Measurements from ENCODE around the gene GAST. TPM values are rescaled to one million over a fixed set of nuclear protein-coding genes. Genes with fewer than 3 reads are reported as not detected.
"Not testable (repeated sequence)": the region's sequence is repeated elsewhere in the genome, so short reads cannot be mapped to it uniquely, and the experiment has no call there.

Gene GAST
- total and polyA plus RNA-seq, 9 donors: not detected

GRCh38 chr17:41682631-41683030, 29.5 kb upstream of the GAST start:
- H3K4me3 ChIP-seq: no peak overlapping the region
- H3K27me3 ChIP-seq: no peaks in the 10 kb centered on the region
- no peaks in the 10 kb centered on the region for H3K36me3 ChIP-seq
- H3K4me1 ChIP-seq (ENCODE audit: insufficient read depth): no peaks in the 10 kb centered on the region
- TF ChIP-seq EP300 (IDR thresholded peaks at IDR 0.05) (no peak), CTCF (IDR thresholded peaks at IDR 0.05) (no peak), POLR2A (IDR thresholded peaks at IDR 0.05) (no peak)
- no peak overlapping the region for H3K27ac ChIP-seq
- 80 to 87% (median 85%) methylated on average over 5 of the region's 5 CpGs for WGBS, 3 donors
- no peaks in the 10 kb centered on the region for H3K9me3 ChIP-seq
- intact Hi-C loops (cut with DNase I): loop anchor here in 1 of 4 donors (1.0 kb wide), 1 partner anchor 38 kb away; no protein-coding TSS in a partner anchor
- no peak for DNase-seq

GRCh38 chr17:41683441-41684007, 28.6 kb upstream of the GAST start:
- intact Hi-C loops (cut with DNase I): loop anchor here in 1 of 4 donors (1.0 kb wide), 1 partner anchor 39 kb away; no protein-coding TSS in a partner anchor
- no peaks in the 10 kb centered on the region for H3K27me3 ChIP-seq
- no peak overlapping the region for H3K27ac ChIP-seq
- H3K4me1 ChIP-seq (ENCODE audit: insufficient read depth): no peaks in the 10 kb centered on the region
- WGBS, 3 donors: 34 to 43% (median 40%) methylated on average over 8 of the region's 8 CpGs
- TF ChIP-seq CTCF (IDR thresholded peaks at IDR 0.05) (no peak), EP300 (IDR thresholded peaks at IDR 0.05) (no peak), POLR2A (IDR thresholded peaks at IDR 0.05) (no peak)
- no peaks in the 10 kb centered on the region for H3K9me3 ChIP-seq
- no peak for DNase-seq
- H3K36me3 ChIP-seq: no peaks in the 10 kb centered on the region
- no peak overlapping the region for H3K4me3 ChIP-seq

- H3K4me3 ChIP-seq: no peak overlapping the region
- H3K36me3 ChIP-seq: no peaks in the 10 kb centered on the region
- no peaks in the 10 kb centered on the region for H3K4me1 ChIP-seq (ENCODE audit: insufficient read depth)
- DNase-seq: no peak
- no peak for TF ChIP-seq EP300 (IDR thresholded peaks at IDR 0.05)
- TF ChIP-seq CTCF (IDR thresholded peaks at IDR 0.05): no peak
- no peak for TF ChIP-seq POLR2A (IDR thresholded peaks at IDR 0.05)
- no peaks in the 10 kb centered on the region for H3K27me3 ChIP-seq
- WGBS, 3 donors: 43 to 54% (median 51%) methylated on average over 4 of the region's 4 CpGs
- H3K27ac ChIP-seq: no peak overlapping the region
- H3K9me3 ChIP-seq: no peaks in the 10 kb centered on the region
- intact Hi-C loops (cut with DNase I): no loop called here
These were observed 28.1 kb upstream of the GAST start for GRCh38 chr17:41684035-41684434.

- H3K4me1 ChIP-seq (ENCODE audit: insufficient read depth); H3K27me3 ChIP-seq; H3K27ac ChIP-seq; DNase-seq; H3K36me3 ChIP-seq; H3K4me3 ChIP-seq; H3K9me3 ChIP-seq; intact Hi-C loops (cut with DNase I): not testable (repeated sequence)
- 90 to 93% (median 92%) methylated on average over 13 of the region's 13 CpGs for WGBS, 3 donors
These were observed 26.4 kb upstream of the GAST start for GRCh38 chr17:41685753-41686152.

- no peaks in the 10 kb centered on the region for H3K27me3 ChIP-seq
- no peak for TF ChIP-seq POLR2A (IDR thresholded peaks at IDR 0.05)
- TF ChIP-seq CTCF (IDR thresholded peaks at IDR 0.05): no peak
- no peak for TF ChIP-seq EP300 (IDR thresholded peaks at IDR 0.05)
- no peak overlapping the region for H3K4me3 ChIP-seq
- H3K9me3 ChIP-seq: no peaks in the 10 kb centered on the region
- H3K27ac ChIP-seq: no peak overlapping the region
- no peak for DNase-seq
- whole genome bisulfite sequencing, 3 donors: 26 to 51% (median 29%) methylated on average over 4 of the region's 4 CpGs
- intact Hi-C loops (cut with DNase I): no loop called here
- H3K36me3 ChIP-seq: no peaks in the 10 kb centered on the region
- H3K4me1 ChIP-seq (ENCODE audit: insufficient read depth): no peaks in the 10 kb centered on the region
These were observed 25.9 kb upstream of the GAST start for GRCh38 chr17:41686281-41686680.

Data from ovary (tissue), 9 donors.